GM12865 (cell line): Measurements from ENCODE around the gene INAFM1.

ENCODE experiments used
- DNase-seq: peaks from one replicate; pipeline ENCODE4 v3.0.0; 2010; ENCODE audit warnings: low read depth
- H3K4me3 ChIP-seq: 2 replicates; pipeline ENCODE4 v1.5.1; 2011; ENCODE audit warnings: mild to moderate bottlenecking, low read depth, low read length, control low read depth
- TF ChIP-seq, protein P1 (sequence below): IDR thresholded peaks from 2 replicates; pipeline ENCODE4 v1.5.1; 2011; ENCODE audit warnings: low read length, control low read depth, low read depth, inconsistent platforms; ENCODE audit not compliant: insufficient read depth; ENCODE audit errors: missing control alignments

INAFM1 gene

DNA sequence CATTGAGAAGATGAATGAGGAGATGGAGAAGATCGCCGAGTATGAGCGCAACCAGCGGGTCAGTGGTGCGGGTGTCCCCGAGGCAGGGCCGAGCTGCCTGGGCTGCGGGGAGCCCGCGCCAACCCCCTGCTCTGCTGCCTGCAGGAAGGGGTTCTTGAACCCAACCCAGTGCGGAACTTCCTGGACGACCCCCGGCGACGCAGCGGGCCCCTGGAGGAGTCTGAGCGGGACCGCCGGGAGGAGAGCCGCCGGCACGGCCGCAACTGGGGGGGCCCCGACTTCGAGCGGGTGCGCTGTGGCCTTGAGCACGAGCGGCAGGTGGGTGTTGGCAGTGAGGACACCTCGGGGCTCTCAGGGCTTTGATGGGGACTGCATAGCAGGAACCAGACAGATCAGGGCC lies 10.1 kb upstream of the INAFM1 start:
- no peak for DNase-seq
- TF ChIP-seq, protein P1, sequence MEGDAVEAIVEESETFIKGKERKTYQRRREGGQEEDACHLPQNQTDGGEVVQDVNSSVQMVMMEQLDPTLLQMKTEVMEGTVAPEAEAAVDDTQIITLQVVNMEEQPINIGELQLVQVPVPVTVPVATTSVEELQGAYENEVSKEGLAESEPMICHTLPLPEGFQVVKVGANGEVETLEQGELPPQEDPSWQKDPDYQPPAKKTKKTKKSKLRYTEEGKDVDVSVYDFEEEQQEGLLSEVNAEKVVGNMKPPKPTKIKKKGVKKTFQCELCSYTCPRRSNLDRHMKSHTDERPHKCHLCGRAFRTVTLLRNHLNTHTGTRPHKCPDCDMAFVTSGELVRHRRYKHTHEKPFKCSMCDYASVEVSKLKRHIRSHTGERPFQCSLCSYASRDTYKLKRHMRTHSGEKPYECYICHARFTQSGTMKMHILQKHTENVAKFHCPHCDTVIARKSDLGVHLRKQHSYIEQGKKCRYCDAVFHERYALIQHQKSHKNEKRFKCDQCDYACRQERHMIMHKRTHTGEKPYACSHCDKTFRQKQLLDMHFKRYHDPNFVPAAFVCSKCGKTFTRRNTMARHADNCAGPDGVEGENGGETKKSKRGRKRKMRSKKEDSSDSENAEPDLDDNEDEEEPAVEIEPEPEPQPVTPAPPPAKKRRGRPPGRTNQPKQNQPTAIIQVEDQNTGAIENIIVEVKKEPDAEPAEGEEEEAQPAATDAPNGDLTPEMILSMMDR, result no peak
- no peak overlapping the region for H3K4me3 ChIP-seq

DNA sequence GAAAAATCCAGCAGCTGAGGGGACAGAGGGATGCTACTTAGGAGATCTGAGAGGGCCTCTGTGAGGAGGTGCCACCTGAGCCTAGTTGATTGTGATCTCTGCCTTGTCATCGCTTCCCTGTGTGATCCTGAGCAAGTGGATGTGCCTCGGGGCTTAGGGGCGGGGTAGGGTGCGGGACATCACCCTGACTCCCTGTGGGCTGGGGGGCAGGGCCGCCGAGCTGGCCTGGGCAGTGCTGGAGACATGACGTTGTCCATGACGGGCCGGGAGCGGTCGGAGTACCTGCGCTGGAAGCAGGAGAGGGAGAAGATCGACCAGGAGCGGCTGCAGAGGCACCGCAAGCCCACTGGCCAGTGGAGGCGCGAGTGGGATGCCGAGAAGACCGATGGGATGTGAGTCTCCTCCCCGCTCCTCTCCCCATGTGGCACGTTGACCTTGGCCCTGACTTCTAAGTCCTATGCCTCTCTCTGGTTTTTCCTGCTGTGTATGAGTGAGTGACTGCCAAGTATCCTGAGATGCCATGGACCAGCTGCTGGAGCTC lies 8.2 kb upstream of the INAFM1 start:
- no peak overlapping the region for H3K4me3 ChIP-seq
- DNase-seq, result no peak
- TF ChIP-seq, protein P1, result no peak

- no peak for DNase-seq
- TF ChIP-seq, protein P1, result no peak
Measured at GRCh38 chr19:47267350-47267759, 7.3 kb upstream of the INAFM1 start.

DNA sequence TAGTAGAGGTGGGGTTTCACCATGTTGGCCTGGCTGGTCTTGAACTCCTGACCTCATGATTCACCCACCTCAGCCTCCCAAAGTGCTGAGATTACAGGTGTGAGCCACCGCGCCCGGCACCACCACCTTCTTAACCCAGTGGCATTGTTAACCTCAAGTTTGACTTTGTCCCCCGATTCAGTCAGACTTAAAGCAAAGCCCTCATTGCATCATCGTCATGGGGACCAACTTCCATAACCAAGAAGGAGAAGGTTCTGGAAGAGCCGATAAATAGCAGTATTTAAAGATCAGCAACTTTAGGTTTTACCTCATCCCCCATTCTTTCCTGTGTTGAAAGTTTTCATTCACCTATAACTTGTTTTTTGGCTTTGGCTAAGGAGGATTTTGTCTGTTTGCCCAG lies 6.7 kb upstream of the INAFM1 start:
- no peak for DNase-seq
- no peak overlapping the region for H3K4me3 ChIP-seq
- TF ChIP-seq, protein P1, result no peak

More at GRCh38 chr19:47267350-47267759, 7.3 kb upstream of the INAFM1 start:
- H3K4me3 ChIP-seq, result no peak overlapping the region

- TF ChIP-seq, protein P1, result no peak
- no peak for DNase-seq
- H3K4me3 ChIP-seq, result no peak overlapping the region
Measured at GRCh38 chr19:47269596-47269995, 5.1 kb upstream of the INAFM1 start.

GRCh38 chr19:47270408-47270807 lies 4.3 kb upstream of the INAFM1 start:
- DNase-seq, result no peak
- TF ChIP-seq, protein P1, result no peak
- H3K4me3 ChIP-seq, result no peak overlapping the region

- TF ChIP-seq, protein P1, result no peak
- no peak overlapping the region for H3K4me3 ChIP-seq
- no peak for DNase-seq
Measured at GRCh38 chr19:47271949-47272348, 2.7 kb upstream of the INAFM1 start.
